HG03280 (cell line): ENCODE data around the gene USP30.

ENCODE experiments used
- ATAC-seq: cut with Tn5 transposase; IDR thresholded peaks from one replicate; pipeline ENCODE4 v1.9.1; 2021; ENCODE audit warnings: mild to moderate bottlenecking, moderate library complexity; ENCODE audit not compliant: unreplicated experiment

Gene USP30

DNA sequence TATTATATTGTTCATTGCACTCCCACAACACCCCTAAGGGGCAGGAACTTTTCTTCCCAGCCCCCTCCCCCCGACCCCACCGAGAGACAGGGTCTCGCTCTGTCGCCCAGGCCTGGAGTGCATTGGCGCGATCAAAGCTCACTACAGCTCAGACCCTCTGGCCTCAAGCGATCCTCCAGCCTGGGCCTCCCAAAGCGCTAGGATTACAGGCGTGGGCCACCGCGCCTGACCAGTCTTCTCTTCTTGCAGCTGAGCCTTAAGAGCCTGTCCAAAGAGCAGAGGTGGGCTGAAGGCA is 44.7 kb downstream of the USP30 start:
- no peak for ATAC-seq

DNA sequence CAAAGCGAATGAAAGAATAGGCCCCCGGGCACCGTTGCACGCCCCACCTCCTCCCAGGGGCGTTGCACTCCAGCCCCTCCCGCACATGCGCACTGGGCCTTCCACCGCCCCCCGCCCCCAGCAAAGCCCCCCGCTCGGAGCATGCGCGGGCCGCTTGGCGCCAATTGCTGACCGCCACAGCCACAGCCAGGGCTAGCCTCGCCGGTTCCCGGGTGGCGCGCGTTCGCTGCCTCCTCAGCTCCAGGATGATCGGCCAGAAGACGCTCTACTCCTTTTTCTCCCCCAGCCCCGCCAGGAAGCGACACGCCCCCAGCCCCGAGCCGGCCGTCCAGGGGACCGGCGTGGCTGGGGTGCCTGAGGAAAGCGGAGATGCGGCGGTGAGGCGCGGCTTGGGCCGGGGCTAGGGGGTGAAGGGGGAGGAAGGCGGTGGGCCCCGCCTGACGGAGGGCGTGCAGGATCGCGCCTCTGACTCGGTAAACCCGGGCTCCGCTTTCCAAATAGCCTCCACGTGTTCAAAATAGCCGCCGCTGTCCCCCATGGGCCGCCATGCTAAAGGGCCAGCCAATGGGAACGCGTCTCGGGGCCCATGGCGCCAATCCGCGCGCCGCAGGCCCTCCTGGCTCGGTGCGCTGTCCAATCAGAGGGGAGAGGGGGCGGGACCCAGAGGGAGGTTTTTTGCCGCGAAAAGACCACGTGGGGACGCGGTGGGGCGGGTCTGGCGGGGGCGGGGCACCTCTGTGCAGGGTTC is 45.2 kb downstream of the USP30 start, which contains the start of gene UNG:
UNG (plus strand) TSS at position 163 of the 748 bp plus-strand sequence; CDS start at position 246, 83 bp downstream.
- ATAC-seq, result peak; percentile 90

DNA sequence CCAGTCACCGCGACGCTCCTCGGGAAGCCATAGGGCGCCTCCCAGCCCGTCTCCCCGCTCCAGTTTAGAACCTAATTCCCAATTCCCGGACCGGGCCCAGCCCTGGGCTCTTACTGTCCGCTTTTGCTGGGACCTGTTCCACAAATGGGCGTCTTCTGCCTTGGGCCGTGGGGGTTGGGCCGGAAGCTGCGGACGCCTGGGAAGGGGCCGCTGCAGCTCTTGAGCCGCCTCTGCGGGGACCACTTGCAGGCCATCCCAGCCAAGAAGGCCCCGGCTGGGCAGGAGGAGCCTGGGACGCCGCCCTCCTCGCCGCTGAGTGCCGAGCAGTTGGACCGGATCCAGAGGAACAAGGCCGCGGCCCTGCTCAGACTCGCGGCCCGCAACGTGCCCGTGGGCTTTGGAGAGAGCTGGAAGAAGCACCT is 45.8 kb downstream of the USP30 start:
- ATAC-seq, result peak; percentile 21

DNA sequence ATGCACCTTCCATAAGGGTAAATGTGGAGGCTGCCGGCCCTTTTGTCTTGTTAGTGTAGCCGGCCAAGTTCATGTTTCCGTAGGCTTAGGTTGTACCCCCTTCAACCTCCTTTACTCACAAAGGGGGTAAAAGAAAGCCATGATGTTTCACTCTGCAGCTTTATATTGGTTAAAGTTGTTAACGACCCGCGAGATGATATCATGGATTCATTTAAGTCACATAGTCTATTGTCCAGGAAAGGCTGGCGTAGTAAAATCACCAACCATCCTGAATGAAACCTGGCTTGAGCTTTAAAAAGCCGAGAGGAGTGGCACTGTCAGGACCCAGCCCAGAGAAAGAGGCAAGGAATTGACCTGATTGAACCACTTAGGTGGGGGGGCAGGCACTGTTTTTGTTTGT is 46.3 kb downstream of the USP30 start:
- no peak for ATAC-seq

DNA sequence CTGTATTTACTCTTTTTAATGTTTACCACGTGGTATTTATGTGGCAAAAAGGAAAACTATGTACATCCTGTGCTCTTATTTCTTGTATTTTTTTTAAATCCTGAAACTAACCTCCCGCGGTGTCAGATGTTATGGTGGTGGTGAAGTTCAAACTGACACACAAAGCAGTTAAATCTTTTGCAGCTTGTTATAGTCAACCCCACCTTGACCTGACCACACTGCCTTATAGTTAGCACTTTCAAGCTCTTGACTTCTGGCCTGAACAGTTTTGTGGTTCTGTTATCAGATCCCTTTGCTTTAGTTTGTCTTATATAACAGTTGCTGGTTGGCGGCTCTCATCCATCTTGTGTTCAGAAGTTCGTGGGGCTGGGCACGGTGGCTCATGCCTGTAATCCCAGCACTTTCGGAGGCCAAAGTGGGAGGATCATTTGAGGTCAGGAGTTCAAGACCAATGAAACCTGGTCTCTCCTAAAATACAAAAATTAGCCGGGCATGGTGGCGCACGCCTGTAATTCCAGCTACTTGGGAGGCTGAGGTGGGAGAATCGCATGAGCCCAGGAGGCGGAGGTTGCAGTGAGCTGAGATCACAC is 47.1 kb downstream of the USP30 start:
- no peak for ATAC-seq

DNA sequence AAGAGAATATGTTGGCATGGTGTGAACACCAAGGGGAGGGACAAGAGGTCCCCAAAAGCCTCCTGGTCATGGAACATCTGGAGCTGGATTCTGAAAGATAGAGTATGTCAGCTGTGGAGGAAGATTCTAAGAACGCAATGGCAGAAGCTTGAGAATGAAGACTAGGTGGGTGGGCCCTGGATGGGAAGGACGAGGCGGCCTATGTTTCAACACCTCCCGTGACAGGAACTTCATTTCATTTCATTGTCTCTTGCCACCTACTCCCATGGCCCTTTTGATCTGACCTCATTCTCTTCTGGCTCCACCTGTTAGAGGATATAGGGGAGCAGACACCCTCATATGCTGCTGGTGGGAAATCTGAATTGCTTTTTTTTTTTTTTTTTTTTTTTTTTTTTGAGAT is 48.4 kb downstream of the USP30 start:
- ATAC-seq, result no peak

DNA sequence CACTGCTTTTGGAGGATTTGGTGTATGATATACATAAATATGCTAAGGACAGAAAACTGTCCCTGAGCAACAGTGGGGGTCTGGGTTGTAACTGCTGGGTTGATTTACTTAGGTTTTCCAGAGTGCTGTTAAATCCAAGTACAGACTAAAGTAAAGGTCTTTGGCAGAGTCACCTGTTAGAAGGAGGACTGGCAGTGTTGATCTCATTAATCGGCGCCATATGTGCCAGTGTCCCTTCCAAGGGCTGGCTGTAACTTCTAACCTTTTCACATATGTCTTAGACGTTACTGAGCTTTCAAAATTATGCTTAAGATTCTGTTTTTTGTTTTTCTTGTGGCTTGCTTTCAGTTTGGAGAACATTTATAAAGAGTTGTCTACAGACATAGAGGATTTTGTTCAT is 50.1 kb downstream of the USP30 start:
- ATAC-seq, result no peak

DNA sequence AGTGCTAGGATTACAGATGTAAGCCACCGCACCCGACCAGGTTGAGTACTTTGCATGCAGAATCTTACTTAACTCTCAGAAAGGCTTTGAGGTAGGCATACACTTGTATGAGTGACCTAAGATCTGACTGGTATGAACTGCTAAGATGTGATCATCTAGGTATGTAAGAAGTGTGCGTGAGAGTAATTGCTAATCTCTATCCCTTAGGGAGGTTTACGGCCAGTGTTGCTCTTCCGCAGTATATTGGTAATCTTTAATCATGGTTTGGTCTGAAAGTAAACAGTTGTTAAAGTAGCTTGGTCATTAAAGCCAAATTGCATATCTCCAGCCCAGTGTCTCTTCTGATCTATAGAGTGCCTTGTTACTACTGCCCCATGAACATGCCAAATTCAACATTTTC is 52.8 kb downstream of the USP30 start:
- no peak for ATAC-seq

DNA sequence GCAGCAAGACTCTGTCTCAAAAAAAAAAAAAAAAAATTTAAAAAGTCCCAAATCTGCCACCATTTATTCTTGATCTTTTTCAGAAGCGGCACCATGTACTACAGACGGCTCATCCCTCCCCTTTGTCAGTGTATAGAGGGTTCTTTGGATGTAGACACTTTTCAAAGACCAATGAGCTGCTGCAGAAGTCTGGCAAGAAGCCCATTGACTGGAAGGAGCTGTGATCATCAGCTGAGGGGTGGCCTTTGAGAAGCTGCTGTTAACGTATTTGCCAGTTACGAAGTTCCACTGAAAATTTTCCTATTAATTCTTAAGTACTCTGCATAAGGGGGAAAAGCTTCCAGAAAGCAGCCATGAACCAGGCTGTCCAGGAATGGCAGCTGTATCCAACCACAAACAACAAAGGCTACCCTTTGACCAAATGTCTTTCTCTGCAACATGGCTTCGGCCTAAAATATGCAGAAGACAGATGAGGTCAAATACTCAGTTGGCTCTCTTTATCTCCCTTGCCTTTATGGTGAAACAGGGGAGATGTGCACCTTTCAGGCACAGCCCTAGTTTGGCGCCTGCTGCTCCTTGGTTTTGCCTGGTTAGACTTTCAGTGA is 57.5 kb downstream of the USP30 start:
- no peak for ATAC-seq

DNA sequence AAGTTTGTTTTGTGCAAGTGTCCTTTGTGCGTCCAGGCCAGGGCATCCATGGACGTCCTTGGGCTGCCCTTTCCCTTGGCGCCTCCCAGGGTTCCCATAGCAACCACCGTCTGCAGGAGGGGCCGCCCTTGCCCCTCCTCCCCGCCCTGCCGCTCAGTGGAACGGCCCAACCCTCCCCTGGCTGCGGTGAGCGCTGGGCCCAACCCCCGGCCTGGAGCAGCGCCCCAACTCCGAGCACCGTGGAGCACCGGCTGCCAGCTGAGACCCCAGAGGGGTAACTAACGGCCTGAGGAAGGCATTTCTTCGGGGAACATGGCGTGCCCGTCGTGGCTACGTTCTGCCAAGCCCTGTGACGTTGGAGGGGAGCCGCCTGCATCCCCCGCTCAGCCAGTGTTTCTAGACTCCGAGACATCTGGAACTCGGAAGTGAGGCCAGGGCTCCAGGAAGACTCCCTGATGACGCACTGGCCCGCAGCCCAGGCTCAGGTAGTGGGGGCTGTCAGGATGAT is 58.7 kb downstream of the USP30 start:
- ATAC-seq, result no peak

DNA sequence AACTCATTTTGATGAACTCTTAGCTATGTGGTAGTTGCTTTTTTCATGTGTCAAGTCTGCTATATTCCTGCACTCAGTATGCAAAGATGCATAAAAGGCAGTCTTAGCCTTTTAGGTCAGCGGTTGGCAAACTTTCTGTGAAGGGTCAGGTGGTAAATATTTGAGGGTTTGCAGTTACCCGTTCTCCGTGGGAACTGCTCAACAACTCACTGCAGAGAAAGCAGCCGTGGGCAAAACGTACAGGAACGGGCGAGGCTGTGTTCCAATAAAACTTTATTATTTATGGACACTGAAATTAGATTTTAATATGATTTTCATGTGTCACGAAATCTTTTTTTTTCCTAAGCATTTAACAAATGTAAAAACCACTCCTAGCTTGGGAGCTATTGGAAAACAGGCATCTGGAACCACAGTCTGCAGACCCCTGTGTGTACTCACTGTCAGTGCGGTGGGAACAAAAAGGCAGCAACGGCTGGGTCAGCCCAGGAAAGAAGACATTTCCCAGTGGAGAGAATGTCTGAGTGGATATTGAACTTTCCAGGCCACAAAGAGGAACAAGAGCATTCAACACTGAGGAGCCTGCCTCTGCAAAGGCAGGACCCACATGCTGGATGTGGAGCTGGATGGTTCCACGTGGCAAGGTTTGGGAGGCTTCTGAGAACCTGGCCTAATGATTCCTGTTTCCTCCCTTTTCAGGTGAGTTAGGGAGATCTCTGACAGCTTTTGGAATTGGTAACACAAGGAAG is 60.5 kb downstream of the USP30 start:
- ATAC-seq, result no peak

DNA sequence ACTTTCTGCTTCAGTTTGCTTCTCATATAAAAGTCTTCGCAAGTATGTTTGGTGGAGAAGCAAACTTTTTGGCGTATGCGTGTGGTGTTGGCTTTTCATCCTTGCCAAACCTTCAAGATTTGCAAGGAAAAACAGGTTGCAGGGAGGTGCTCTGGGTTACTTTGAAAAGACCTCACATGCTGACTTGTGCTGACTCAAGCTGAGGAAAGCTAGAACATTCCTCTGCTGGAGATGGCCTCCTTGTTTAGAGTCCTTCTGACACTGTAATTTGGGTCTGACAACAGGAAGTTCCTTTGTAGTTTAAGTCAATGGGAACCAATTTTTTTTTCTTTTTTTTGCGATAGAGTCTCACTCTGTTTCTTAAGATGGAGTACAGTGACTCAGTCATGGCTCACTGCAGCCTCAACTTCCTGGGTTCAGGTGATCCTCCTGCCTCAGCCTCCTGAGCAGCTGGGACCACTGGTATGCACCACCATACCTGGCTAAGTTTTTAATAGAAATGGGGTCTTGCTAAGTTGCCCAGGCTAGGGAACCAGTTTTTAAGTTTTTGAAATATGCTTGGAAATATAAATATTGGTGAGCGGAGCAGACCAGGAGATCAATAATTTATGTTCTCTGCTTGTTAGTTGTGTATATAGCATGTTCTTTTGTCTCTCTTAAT is 61.4 kb downstream of the USP30 start:
- ATAC-seq, result no peak

DNA sequence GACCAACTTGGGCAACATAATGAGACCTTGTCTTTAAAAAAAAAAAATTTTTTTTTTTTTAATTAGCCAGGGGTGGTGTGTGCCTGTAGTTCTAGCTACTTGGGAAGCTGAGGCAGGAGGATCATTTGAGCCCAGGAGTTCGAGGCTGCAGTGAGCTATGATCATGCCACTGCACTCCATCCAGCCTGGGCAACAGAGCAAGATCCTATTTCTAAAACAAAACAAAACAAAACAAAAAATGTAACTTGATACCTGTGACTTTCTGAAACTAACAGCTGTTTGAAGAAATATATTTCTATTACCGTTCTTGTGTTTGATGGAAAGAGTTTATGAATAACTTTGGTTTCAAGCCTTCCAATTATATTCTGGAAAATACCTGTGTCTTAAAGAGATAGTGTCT is 62.3 kb downstream of the USP30 start:
- ATAC-seq, result no peak

DNA sequence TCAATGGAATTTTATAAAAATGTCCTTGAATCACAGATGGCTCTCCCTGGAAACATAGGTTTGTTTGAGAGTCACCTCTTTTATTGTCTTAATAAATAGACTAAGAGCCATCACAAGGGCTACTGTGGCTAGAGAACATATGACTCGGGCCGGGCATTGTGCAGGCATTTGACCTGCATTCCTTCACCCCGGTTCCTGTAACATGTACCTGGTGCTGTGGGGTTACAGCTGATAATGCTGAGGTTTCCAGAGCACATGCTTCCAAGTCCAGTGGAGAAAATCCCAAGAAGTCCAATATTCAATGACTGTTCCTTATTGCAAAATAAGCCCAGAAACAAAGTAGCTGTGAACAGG is 63.0 kb downstream of the USP30 start:
- no peak for ATAC-seq

DNA sequence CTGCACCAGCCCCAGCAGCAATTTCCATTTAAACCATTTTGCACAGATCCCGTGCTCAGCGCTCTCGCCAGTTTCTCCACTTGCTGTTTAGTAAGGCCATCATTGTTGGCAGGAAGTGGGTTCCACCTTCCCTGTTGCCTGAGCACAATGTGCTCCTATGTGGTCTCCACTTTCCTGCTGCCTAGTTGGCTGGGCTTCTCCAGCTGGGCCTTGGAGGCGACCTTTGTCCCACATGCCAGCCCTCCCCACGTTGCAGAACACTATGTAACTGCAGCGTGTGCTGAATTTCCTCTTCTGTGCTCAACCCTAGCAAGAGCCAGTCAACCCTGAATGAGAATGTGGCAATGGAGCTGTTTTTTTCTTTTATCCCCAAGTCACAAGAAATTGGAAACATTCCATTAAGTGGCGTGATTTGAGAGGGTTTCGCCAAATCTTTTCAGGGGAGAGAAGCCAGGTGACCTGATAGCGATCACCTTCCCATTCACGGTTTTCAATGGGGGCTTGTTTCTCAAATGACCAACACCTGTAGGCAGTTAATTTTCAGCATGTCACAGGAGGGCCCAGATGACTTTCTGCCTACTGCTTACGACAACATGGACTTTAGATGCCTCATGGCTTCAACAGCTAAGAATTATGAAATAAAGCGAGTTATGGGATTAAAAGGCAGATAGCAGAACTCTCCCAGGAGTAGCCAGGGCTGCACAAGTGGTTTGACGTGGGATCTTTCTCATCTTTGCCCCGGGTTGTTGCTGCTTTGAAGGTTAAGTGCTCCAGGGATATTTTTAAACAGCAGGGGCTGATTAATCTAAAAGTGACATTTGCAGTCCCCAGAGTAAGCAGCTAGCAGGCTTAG is 63.6 kb downstream of the USP30 start, which contains the start of gene ACACB:
ACACB (plus strand) TSS at position 830 of the 853 bp plus-strand sequence. CDS start 22,819 bp downstream, outside the sequence.
- no peak for ATAC-seq

DNA sequence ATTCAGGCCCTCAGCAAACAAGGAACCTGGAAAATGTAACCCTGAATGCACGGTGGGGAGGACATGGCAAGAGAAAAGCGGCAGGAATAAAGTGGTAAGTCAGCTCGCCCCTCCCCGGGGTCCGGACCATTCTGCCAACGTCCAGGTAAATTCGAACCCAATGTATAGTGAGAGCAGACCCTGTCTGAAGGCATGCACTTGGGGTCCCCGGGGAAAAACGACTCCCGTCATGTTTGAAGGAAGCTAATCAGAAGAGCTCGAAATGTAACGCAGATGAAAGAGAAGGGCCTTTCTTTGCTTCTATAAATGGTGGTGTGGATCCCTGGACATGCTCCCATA is 64.2 kb downstream of the USP30 start:
- ATAC-seq, result no peak

DNA sequence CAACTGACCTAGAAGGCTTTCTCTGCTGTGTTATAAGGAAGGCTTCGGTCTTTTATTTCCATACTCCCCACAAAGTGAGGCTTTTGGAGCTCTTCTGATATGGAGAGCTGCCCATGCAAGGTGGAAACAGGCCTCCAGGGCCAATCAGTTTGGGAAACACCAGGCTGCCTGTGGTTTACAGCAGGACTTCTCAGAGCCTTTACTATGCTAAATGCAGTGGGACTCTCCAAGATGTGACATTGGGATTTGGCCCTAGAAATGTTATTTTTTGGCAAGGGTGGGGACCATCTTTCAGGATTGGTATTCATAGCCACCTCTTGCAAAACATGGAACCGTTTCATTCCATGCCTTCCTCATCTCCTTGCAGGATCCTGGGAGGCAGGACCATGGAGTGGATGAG is 67.7 kb downstream of the USP30 start:
- ATAC-seq, result no peak

DNA sequence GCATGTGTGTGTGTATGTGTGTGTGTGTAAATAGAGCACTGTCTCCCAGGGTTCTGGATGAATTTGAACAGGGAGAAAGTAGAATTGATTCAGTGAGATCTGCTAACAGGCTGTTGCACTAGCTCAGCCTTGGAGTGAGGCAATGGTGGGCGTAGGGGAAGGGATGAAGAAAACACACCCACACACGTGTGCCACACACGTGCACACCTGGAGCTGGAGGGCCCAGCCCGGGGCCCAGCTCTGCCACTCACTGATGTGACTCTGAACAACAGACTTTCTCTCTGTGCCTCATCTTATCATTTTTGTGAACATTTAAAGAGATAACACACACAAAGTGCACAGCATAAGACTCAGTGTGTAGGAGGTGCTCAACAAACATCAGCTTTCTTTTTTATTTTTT is 68.2 kb downstream of the USP30 start:
- no peak for ATAC-seq

DNA sequence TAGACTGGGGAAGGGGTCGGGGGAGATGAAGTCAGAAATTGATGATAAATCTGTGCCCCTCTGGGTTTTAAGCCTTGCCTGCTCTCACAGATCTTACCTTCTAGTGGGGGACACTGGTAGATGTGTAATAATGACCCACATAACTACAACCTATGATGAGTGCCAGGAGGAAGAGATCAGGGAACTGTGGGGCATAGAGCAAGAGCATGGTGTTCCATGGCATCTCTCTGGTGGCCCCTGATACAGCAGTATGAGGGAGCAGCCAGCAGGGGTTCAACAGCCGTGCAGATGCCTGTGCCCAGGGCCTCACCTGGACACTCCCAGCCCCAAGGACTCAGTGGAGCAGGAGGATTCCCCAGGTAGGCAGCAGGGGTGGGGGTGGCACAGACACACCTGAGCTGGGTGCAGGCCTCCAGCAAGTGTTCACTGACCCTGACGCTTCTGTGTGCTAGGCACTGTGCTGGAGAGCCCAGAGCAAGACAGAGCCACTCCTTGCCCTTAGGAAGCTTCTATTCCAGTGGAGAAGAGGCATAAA is 69.0 kb downstream of the USP30 start:
- ATAC-seq, result no peak
